NB4 (cell line): ENCODE data around the gene HOXA6.

ENCODE experiments used
- DNase-seq: peaks from one replicate; pipeline ENCODE4 v3.0.0; 2010; ENCODE audit warnings: low read depth
- H3K4me3 ChIP-seq: one replicate; pipeline ENCODE4 v1.5.1; 2011; ENCODE audit warnings: mild to moderate bottlenecking, low read depth, low read length, moderate library complexity
- CTCF ChIP-seq: IDR thresholded peaks from one replicate; pipeline ENCODE4 v1.5.1; 2012; ENCODE audit warnings: low read depth, low read length
- MAX ChIP-seq: IDR thresholded peaks from 2 replicates; pipeline ENCODE4 v1.6.1; 2011; ENCODE audit warnings: low read depth, low read length
- MYC ChIP-seq: IDR thresholded peaks from 2 replicates; pipeline ENCODE4 v1.6.1; 2011; ENCODE audit warnings: low read depth, low read length
- POLR2A ChIP-seq: IDR thresholded peaks from 2 replicates; pipeline ENCODE4 v1.6.1; 2011; ENCODE audit warnings: mild to moderate bottlenecking; ENCODE audit not compliant: insufficient read length; ENCODE audit errors: extremely low read depth

Gene HOXA6

GRCh38 chr7:27151341-27151930 lies 3.9 kb upstream of the HOXA6 start:
- TF ChIP-seq MAX (no peak), POLR2A (no peak), CTCF (peak; percentile 19), MYC (no peak)
- no peak for DNase-seq
- H3K4me3 ChIP-seq, result peak overlapping the region; percentile 68

- peak overlapping the region; percentile 68 for H3K4me3 ChIP-seq
- DNase-seq, result peak; percentile 90
- TF ChIP-seq CTCF (peak; percentile 93), MYC (peak; percentile 50; the same call in 1 of the 2 replicates), MAX (peak; percentile 33), POLR2A (peak; percentile 29)
These were observed 3.2 kb upstream of the HOXA6 start for GRCh38 chr7:27150568-27151340.

- H3K4me3 ChIP-seq, result no peak overlapping the region
- no peak for TF ChIP-seq MYC
- TF ChIP-seq MAX, result no peak
- TF ChIP-seq CTCF, result no peak
- no peak for DNase-seq
These were observed 2.4 kb upstream of the HOXA6 start for GRCh38 chr7:27149842-27150567.

- H3K4me3 ChIP-seq, result no peak overlapping the region
- TF ChIP-seq POLR2A, result no peak
- TF ChIP-seq CTCF, result no peak
- TF ChIP-seq MAX, result no peak
- TF ChIP-seq MYC, result no peak
- DNase-seq, result no peak
These were observed 1.4 kb upstream of the HOXA6 start for GRCh38 chr7:27148756-27149641.

- TF ChIP-seq MYC (no peak), MAX (no peak)
- DNase-seq, result peak; percentile 40
- peak overlapping the region; percentile 13 for H3K4me3 ChIP-seq
These were observed 619 bp upstream of the HOXA6 start for GRCh38 chr7:27148031-27148755.
